Prostate gland (tissue), 2 donors: ENCODE results near the gene ZFYVE27. TPM values are rescaled to one million over a fixed set of nuclear protein-coding genes. Genes with fewer than 3 reads are reported as not detected.

Source experiments
- DNase-seq: peaks from one replicate; pipeline ENCODE4 v3.0.0-alpha.2; 2019; ENCODE audit warnings: low spot score
- H3K27ac ChIP-seq, 2 donors: fragments of 200-600 bp; sonication (generic); 2 replicates each; pipeline ENCODE4 v1.5.1; 2017 to 2019
- H3K27me3 ChIP-seq: fragments of 200-600 bp; sonication (generic); replicated peaks from 2 replicates; pipeline ENCODE4 v1.5.1; 2019; ENCODE audit not compliant: insufficient read depth
- H3K36me3 ChIP-seq, 2 donors: fragments of 200-600 bp; sonication (generic); 1 replicate in 1 of 2; 2 replicates in 1 of 2; pipeline versions ENCODE4 v1.5.1 to v1.8.1; 2017 to 2019
- H3K4me1 ChIP-seq: fragments of 200-600 bp; sonication (generic); replicated peaks from 2 replicates; pipeline ENCODE4 v1.5.1; 2019
- H3K4me3 ChIP-seq, 2 donors: fragments of 200-600 bp; sonication (generic); 2 replicates each; pipeline ENCODE4 v1.5.1; 2017 to 2019
- H3K9me3 ChIP-seq: fragments of 200-600 bp; sonication (generic); 2 replicates; pipeline ENCODE4 v1.5.1; 2017
- POLR2A ChIP-seq: fragments of 450-650 bp; IDR thresholded peaks from one replicate; pipeline ENCODE4 v1.6.1; 2016; ENCODE audit warnings: antibody characterized with exemption, mild to moderate bottlenecking
- POLR2AphosphoS5 ChIP-seq: sonication (generic); formaldehyde crosslinking; IDR thresholded peaks from one replicate; pipeline ENCODE4 v1.6.1; 2017; ENCODE audit warnings: antibody characterized with exemption
- WGBS: methylation state at CpG from one replicate; pipeline ENCODE4 v1.1.5; 2018; 5-methylcytosine and 5-hydroxymethylcytosine counted together
- intact Hi-C: fragments of 100-400 bp; cut with DNase I; formaldehyde crosslinking; loops from one replicate; pipeline ENCODE4 v1.14.2; 2022
- total RNA-seq, 2 donors: library from RNA; depleted of rRNA; stranded (reverse); fragments of >200 nt; gene quantifications; one replicate each; pipeline ENCODE4 v1.1.0, GENCODE V29; 2016
- TF ChIP-seq, protein P1 (sequence below), 4 experiments: fragments of 200-600 bp in 2 of 4; fragments of 450-650 bp in 2 of 4; sonication (generic) in 2 of 4; IDR thresholded peaks; 1 replicate in 3 of 4; 2 replicates in 1 of 4; pipeline ENCODE4 v1.5.1; 2016 to 2019; ENCODE audit warnings: antibody characterized with exemption in 4 of 4, mild to moderate bottlenecking in 2 of 4, moderate library complexity in 2 of 4

ZFYVE27 gene
- total RNA-seq, 2 donors from 2014 or later: 15.3 to 41.4 TPM

GRCh38 chr10:97760461-97761257 lies 23.7 kb downstream of the ZFYVE27 start:
- Histone ChIP-seq H3K9me3 (no peaks in the 10 kb centered on the region), H3K36me3 (peaks cover 0 to 6% of the 10 kb centered on the region in 2 donors), H3K27ac (no peak overlapping the region), H3K4me3 (no peak overlapping the region), H3K4me1 (no peaks in the 10 kb centered on the region), H3K27me3 (no peaks in the 10 kb centered on the region)
- TF ChIP-seq POLR2AphosphoS5: no peak
- 61% methylated on average over 11 of the region's 11 CpGs for WGBS
- no peak for DNase-seq
- intact Hi-C loops: no loop called here

- Histone ChIP-seq H3K27ac (no peak overlapping the region), H3K4me1 (no peaks in the 10 kb centered on the region), H3K9me3 (no peaks in the 10 kb centered on the region), H3K4me3 (no peak overlapping the region), H3K36me3 (peaks cover 0 to 6% of the 10 kb centered on the region in 2 donors), H3K27me3 (no peaks in the 10 kb centered on the region)
- 84% methylated on average over 8 of the region's 8 CpGs for WGBS
- no peak for DNase-seq
- intact Hi-C loops: no loop called here
- TF ChIP-seq, protein P1, sequence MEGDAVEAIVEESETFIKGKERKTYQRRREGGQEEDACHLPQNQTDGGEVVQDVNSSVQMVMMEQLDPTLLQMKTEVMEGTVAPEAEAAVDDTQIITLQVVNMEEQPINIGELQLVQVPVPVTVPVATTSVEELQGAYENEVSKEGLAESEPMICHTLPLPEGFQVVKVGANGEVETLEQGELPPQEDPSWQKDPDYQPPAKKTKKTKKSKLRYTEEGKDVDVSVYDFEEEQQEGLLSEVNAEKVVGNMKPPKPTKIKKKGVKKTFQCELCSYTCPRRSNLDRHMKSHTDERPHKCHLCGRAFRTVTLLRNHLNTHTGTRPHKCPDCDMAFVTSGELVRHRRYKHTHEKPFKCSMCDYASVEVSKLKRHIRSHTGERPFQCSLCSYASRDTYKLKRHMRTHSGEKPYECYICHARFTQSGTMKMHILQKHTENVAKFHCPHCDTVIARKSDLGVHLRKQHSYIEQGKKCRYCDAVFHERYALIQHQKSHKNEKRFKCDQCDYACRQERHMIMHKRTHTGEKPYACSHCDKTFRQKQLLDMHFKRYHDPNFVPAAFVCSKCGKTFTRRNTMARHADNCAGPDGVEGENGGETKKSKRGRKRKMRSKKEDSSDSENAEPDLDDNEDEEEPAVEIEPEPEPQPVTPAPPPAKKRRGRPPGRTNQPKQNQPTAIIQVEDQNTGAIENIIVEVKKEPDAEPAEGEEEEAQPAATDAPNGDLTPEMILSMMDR (IDR thresholded peaks at IDR 0.05): no peak
- no peak for TF ChIP-seq POLR2A
- TF ChIP-seq POLR2AphosphoS5: no peak
Measured at GRCh38 chr10:97761331-97761865, 24.5 kb downstream of the ZFYVE27 start.

DNA sequence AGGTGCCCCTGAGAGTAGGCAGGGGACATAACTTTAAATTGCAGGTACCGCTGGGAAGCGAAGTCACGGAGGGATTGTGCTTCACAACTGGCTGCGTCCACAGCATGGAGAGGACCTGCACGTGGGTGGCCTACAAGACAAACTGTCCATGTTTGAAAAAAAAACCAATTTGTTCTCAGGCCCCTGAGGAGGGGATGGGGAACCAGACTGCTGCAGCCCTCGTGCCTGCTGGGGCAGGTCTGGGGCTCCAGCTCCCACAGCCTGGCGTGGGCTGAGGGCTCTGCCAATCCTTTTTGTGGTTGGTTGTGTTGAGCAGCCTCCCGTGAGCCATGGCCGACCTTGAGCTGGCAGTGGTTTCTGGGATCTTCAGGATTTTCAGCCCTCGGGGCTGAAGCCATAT lies 25.1 kb downstream of the ZFYVE27 start:
- 88% methylated on average over 10 of the region's 10 CpGs for whole genome bisulfite sequencing
- no peak overlapping the region for H3K27ac ChIP-seq
- no peak for TF ChIP-seq POLR2A
- no peak for TF ChIP-seq POLR2AphosphoS5
- TF ChIP-seq, protein P1 (IDR thresholded peaks at IDR 0.05): no peak
- peaks cover 0 to 3% of the 10 kb centered on the region in 2 donors for H3K36me3 ChIP-seq
- no peak overlapping the region for H3K4me3 ChIP-seq
- no peaks in the 10 kb centered on the region for H3K9me3 ChIP-seq
- no peaks in the 10 kb centered on the region for H3K4me1 ChIP-seq
- no peak for DNase-seq
- H3K27me3 ChIP-seq: no peaks in the 10 kb centered on the region
- intact Hi-C loops: no loop called here

DNA sequence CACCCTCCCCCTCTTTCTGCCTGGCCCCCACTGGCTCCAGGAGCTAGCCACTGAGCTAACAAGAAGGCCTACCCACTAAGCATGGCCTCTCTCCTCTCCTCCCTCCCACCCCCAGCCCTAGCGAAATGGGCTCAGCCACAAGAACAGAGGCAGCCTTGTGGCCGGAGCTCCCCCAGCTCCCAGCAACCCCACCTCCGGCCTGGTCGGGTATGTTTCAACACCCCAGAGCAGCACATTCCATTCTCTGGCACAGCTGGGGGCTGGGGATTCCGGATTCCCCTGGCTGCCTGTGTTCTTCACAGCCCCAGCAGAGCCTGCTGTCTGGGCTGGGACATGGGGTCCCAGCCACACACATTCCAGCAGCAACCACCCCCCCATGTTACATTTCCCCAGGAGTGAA lies 25.9 kb downstream of the ZFYVE27 start:
- H3K27ac ChIP-seq: no peak overlapping the region
- intact Hi-C loops: no loop called here
- H3K9me3 ChIP-seq: no peaks in the 10 kb centered on the region
- no peak for DNase-seq
- H3K36me3 ChIP-seq: no peaks in the 10 kb centered on the region
- WGBS: 57% methylated on average over 5 of the region's 5 CpGs
- no peak overlapping the region for H3K4me3 ChIP-seq
- no peaks in the 10 kb centered on the region for H3K4me1 ChIP-seq
- H3K27me3 ChIP-seq: no peaks in the 10 kb centered on the region
- TF ChIP-seq, protein P1 (IDR thresholded peaks at IDR 0.05): no peak
- TF ChIP-seq POLR2A: no peak
- no peak for TF ChIP-seq POLR2AphosphoS5

DNA sequence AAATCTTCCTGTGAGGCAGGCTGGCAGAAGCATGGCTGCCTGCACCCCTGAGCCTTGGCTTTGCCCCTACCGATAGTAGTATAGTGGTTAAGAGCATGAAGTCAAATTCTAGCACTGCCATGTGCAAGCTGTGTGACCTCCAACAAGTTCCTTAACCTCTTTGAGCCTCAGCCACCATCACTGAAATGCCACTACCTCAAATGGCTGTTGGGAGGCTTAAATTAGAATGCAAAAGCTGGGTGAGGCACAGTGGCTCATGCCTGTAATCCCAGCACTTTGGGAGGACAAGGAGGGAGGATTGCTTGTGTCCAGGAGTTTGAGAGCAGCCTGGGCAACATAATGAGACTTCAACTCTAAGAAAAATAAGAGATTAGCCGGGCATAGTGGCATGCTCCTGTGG lies 26.5 kb downstream of the ZFYVE27 start:
- 84% methylated on average over 2 of the region's 2 CpGs for WGBS
- intact Hi-C loops: no loop called here

More for the DNA sequence above, 26.5 kb downstream of the ZFYVE27 start:
- Histone ChIP-seq H3K27ac (no peak overlapping the region), H3K27me3 (no peaks in the 10 kb centered on the region), H3K9me3 (no peaks in the 10 kb centered on the region), H3K4me1 (no peaks in the 10 kb centered on the region), H3K4me3 (no peak overlapping the region), H3K36me3 (no peaks in the 10 kb centered on the region)
- TF ChIP-seq POLR2AphosphoS5 (no peak), POLR2A (no peak)
- TF ChIP-seq, protein P1 (IDR thresholded peaks at IDR 0.05): no peak
- no peak for DNase-seq
